ENCODE results near the gene CALU.

DNA sequence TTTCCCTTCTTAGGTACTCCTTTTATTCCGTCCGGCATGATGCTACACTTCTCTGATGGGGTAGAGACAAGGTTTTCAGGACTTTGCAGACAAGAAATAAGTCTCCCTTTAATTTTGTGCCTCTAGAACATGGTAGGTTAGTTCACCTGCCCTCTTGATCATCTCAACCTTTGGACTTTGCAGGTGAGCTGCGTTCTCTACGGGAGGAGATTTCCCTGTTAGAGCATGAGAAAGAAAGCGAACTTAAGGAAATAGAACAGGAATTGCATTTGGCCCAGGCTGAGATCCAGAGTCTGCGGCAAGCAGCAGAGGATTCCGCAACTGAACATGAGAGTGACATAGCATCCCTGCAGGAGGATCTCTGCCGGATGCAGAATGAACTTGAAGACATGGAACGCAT, 61.8 kb downstream of the CALU start:
- TF ChIP-seq, protein P1, sequence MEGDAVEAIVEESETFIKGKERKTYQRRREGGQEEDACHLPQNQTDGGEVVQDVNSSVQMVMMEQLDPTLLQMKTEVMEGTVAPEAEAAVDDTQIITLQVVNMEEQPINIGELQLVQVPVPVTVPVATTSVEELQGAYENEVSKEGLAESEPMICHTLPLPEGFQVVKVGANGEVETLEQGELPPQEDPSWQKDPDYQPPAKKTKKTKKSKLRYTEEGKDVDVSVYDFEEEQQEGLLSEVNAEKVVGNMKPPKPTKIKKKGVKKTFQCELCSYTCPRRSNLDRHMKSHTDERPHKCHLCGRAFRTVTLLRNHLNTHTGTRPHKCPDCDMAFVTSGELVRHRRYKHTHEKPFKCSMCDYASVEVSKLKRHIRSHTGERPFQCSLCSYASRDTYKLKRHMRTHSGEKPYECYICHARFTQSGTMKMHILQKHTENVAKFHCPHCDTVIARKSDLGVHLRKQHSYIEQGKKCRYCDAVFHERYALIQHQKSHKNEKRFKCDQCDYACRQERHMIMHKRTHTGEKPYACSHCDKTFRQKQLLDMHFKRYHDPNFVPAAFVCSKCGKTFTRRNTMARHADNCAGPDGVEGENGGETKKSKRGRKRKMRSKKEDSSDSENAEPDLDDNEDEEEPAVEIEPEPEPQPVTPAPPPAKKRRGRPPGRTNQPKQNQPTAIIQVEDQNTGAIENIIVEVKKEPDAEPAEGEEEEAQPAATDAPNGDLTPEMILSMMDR (IDR thresholded peaks at IDR 0.05), result no peak
- no peak for TF ChIP-seq POLR2AphosphoS5 (IDR thresholded peaks at IDR 0.05)
